Endodermal cell (in vitro differentiated cells): ENCODE data around the gene BIVM. TPM values are rescaled to one million over a fixed set of nuclear protein-coding genes. Genes with fewer than 3 reads are reported as not detected.

Experiments
- DNase-seq: peaks from one replicate; pipeline ENCODE4 v3.0.0-alpha.2; 2017
- H3K27ac ChIP-seq: 2 replicates; pipeline ENCODE4 v1.5.1; 2013; ENCODE audit warnings: mild to moderate bottlenecking, low read depth, low read length, moderate library complexity
- H3K27me3 ChIP-seq: 2 replicates; pipeline ENCODE4 v1.6.1; 2013; ENCODE audit warnings: mild to moderate bottlenecking, low read length, moderate library complexity; ENCODE audit not compliant: insufficient read depth, control insufficient read depth, poor library complexity, severe bottlenecking
- H3K36me3 ChIP-seq: 2 replicates; pipeline ENCODE4 v1.7.0; 2013; ENCODE audit warnings: mild to moderate bottlenecking, low read length, moderate library complexity; ENCODE audit not compliant: control insufficient read depth, insufficient read depth
- H3K4me1 ChIP-seq: one replicate; pipeline ENCODE4 v1.7.0; 2013; ENCODE audit warnings: low read length; ENCODE audit not compliant: control insufficient read depth, insufficient read depth
- H3K4me3 ChIP-seq: 2 replicates; pipeline ENCODE4 v1.5.1; 2013; ENCODE audit warnings: mild to moderate bottlenecking, low read length, moderate library complexity
- H3K9ac ChIP-seq: 2 replicates; pipeline ENCODE4 v1.6.1; 2013; ENCODE audit warnings: mild to moderate bottlenecking, low read length, moderate library complexity; ENCODE audit not compliant: poor library complexity, severe bottlenecking; ENCODE audit errors: extremely low read depth
- H3K9me3 ChIP-seq: 2 replicates; pipeline ENCODE4 v1.6.1; 2013; ENCODE audit warnings: mild to moderate bottlenecking, low read length, moderate library complexity; ENCODE audit not compliant: control insufficient read depth
- H3K27ac Mint-ChIP-seq: 2 replicates; pipeline ENCODE4 v1.8.0; 2020; ENCODE audit warnings: mixed read lengths
- H3K27me3 Mint-ChIP-seq: 2 replicates; pipeline ENCODE4 v1.8.0; 2021; ENCODE audit warnings: mild to moderate bottlenecking, mixed read lengths; ENCODE audit not compliant: insufficient read depth
- H3K36me3 Mint-ChIP-seq: 2 replicates; pipeline ENCODE4 v1.8.0; 2020; ENCODE audit warnings: low read depth, mixed read lengths
- H3K4me1 Mint-ChIP-seq: 2 replicates; pipeline ENCODE4 v1.8.0; 2020; ENCODE audit warnings: mixed read lengths
- H3K4me3 Mint-ChIP-seq: 2 replicates; pipeline ENCODE4 v1.8.0; 2020; ENCODE audit warnings: mild to moderate bottlenecking, moderate library complexity, mixed read lengths
- H3K9me3 Mint-ChIP-seq: 2 replicates; pipeline ENCODE4 v1.8.0; 2020; ENCODE audit warnings: mild to moderate bottlenecking, mixed read lengths
- CTCF ChIP-seq: fragments of 200-600 bp; sonication (generic); conservative IDR thresholded peaks from 2 replicates; pipeline ENCODE4 v1.5.0; 2021; ENCODE audit warnings: antibody characterized with exemption, mild to moderate bottlenecking
- WGBS, 2 experiments: methylation state at CpG; one replicate each; pipeline versions ENCODE4 v1.1.5 to v1.1.7; 2013; ENCODE audit warnings: missing lambda C conversion rate in 2 of 2, mixed read lengths in 1 of 2; ENCODE audit not compliant: insufficient coverage in 1 of 2, insufficient read length in 1 of 2; 5-methylcytosine and 5-hydroxymethylcytosine counted together
- total RNA-seq, 2 donors: library from RNA; stranded (reverse); fragmentation: NEBNext Ultra II Directional in 1 of 2; extraction: Animal tissue kit (Norgen Biotek cat#: 25700) in 1 of 2; gene quantifications; 2 replicates in 1 of 2; 3 replicates in 1 of 2; pipeline ENCODE4 v1.2.1, GENCODE V29; 2021

BIVM gene
- total RNA-seq, 2 donors from 2014 or later, result 14.7 to 15.0 TPM

- H3K4me3 Mint-ChIP-seq, result no peak overlapping the region
- H3K27me3 Mint-ChIP-seq, result no peaks in the 10 kb centered on the region
- H3K4me1 ChIP-seq, result no peaks in the 10 kb centered on the region
- H3K9me3 Mint-ChIP-seq, result peaks cover 3% of the 10 kb centered on the region
- peaks cover 31% of the 10 kb centered on the region for H3K36me3 Mint-ChIP-seq
- H3K27ac Mint-ChIP-seq, result no peak overlapping the region
- peaks cover 29% of the 10 kb centered on the region for H3K36me3 ChIP-seq
- no peak overlapping the region for H3K27ac ChIP-seq
- peak; percentile 65 for DNase-seq
- no peaks in the 10 kb centered on the region for H3K27me3 ChIP-seq
- H3K9ac ChIP-seq, result no peak overlapping the region
- H3K4me3 ChIP-seq, result no peak overlapping the region
- peaks cover 3% of the 10 kb centered on the region for H3K4me1 Mint-ChIP-seq
- 84 to 92% methylated on average over 3 to 4 of the region's 4 CpGs for WGBS, 2 experiments
- H3K9me3 ChIP-seq, result peaks cover 7% of the 10 kb centered on the region
- no peak for TF ChIP-seq CTCF
Observed at GRCh38 chr13:102825400-102825799, 26.5 kb downstream of the BIVM start.

DNA sequence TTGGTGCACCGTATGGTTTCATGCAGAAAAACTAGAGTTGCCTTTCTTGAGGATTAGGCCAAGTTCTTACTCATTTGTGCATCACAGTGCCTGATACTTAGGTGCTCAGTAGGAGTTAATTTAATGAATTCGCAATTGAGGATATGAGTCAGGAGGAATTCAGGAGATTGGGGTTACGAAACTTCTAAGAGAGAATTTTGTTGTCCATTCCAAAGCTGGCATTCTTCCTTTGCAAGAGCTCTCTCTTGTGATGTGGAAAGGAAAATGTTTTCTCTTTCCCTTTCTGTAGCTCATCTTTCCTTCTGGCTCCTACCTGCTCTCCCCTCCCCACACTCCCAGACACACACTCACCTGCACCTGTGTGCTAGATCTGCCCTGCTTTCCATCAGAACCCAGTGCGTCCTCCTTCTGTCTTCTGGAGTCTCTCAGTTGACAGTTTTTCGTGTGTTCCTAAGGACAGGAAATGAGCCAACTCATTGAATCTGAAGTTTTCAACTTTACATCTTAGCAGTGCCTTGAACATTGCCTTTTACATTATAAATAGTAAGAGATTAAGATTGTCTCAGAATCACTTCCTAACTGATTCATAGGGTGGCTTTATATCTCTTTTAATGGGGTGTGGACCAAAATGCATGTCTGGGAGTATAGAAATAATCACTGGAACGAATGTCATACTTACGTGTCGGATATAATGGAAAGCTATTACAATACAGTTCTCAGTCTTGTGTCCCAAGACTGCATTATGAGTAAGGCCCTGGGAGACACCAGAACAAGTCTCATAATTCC lies 27.2 kb downstream of the BIVM start:
- Histone ChIP-seq H3K27me3 (no peaks in the 10 kb centered on the region), H3K9me3 (peaks cover 7% of the 10 kb centered on the region), H3K4me1 (no peaks in the 10 kb centered on the region), H3K9ac (no peak overlapping the region), H3K36me3 (peaks cover 27% of the 10 kb centered on the region), H3K27ac (no peak overlapping the region), H3K4me3 (no peak overlapping the region)
- Mint-ChIP-seq H3K36me3 (peaks cover 28% of the 10 kb centered on the region), H3K4me3 (no peak overlapping the region), H3K27ac (no peak overlapping the region), H3K9me3 (peaks cover 3% of the 10 kb centered on the region), H3K4me1 (peaks cover 3% of the 10 kb centered on the region), H3K27me3 (no peaks in the 10 kb centered on the region)
- DNase-seq, result no peak
- 86 to 92% methylated on average over 7 to 8 of the region's 8 CpGs for WGBS, 2 experiments
- TF ChIP-seq CTCF, result no peak

- no peaks in the 10 kb centered on the region for H3K27me3 Mint-ChIP-seq
- H3K9me3 Mint-ChIP-seq, result no peaks in the 10 kb centered on the region
- H3K9ac ChIP-seq, result no peak overlapping the region
- H3K4me1 ChIP-seq, result no peaks in the 10 kb centered on the region
- H3K27me3 ChIP-seq, result no peaks in the 10 kb centered on the region
- H3K27ac Mint-ChIP-seq, result peak overlapping the region; percentile 45
- H3K4me1 Mint-ChIP-seq, result no peaks in the 10 kb centered on the region
- DNase-seq, result peak; percentile 65
- H3K4me3 ChIP-seq, result no peak overlapping the region
- H3K36me3 Mint-ChIP-seq, result peaks cover 11% of the 10 kb centered on the region
- no peak for TF ChIP-seq CTCF
- 68% methylated on average over 3 of the region's 4 CpGs; no CpG with 5 or more reads in 1 of the 2 experiments for WGBS, 2 experiments
- H3K36me3 ChIP-seq, result peaks cover 4% of the 10 kb centered on the region
- no peak overlapping the region for H3K27ac ChIP-seq
- H3K9me3 ChIP-seq, result no peaks in the 10 kb centered on the region
- no peak overlapping the region for H3K4me3 Mint-ChIP-seq
Observed at GRCh38 chr13:102830646-102831045, 31.7 kb downstream of the BIVM start.
